Measurements from ENCODE around the gene CXXC4.

GRCh38 chr4:104494185-104494584 lies 509 bp downstream of the CXXC4 start:
- no peak for TF ChIP-seq CTCF (conservative IDR thresholded peaks at IDR 0.05; ENCODE audit: low read length)
- TF ChIP-seq EZH2phosphoT487 (IDR thresholded peaks at IDR 0.05; ENCODE audit: borderline replicate concordance, low read depth, low read length) = no peak
